ENCODE measurements around the gene GALNT2.

GALNT2 gene

DNA sequence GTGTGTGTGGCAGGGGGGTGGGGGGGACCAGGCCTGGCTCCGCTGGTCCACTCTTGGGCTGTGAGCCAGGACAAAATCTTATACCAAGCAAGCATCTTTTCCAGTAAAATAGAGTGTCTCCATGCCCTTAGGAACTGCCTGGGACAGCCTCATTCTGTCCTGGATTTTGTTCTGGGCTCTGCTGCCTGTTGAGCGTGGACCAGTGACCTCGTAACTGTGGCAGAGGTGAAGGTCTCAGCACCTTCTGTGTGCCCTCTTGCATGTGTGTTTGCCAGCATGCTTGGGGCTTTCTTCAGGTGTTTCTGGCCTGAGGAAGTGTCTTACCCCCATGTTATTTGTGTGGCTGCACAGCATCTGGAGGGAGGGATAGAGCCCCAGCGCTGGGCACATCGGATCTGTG lies 45.7 kb downstream of the GALNT2 start:
- no peak for DNase-seq (ENCODE audit: low read depth)

DNA sequence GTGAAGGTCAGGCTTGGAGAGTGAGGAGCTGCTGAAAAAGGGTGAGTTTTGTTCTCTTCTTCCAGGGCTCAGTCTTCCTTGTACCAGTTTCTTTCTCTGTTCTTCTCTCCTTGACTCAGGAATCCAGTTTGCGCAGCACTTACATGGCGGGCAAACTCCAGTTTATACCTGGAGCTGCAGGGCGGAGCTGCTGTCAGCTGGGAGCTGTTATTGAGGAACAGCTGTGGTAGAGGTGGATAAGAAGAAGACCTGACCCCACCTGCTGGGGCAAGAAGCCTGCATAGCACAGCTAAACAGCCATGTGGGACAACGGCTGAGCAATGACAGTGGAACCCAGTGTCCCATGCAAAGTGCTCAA lies 46.2 kb downstream of the GALNT2 start:
- DNase-seq (ENCODE audit: low read depth): no peak

DNA sequence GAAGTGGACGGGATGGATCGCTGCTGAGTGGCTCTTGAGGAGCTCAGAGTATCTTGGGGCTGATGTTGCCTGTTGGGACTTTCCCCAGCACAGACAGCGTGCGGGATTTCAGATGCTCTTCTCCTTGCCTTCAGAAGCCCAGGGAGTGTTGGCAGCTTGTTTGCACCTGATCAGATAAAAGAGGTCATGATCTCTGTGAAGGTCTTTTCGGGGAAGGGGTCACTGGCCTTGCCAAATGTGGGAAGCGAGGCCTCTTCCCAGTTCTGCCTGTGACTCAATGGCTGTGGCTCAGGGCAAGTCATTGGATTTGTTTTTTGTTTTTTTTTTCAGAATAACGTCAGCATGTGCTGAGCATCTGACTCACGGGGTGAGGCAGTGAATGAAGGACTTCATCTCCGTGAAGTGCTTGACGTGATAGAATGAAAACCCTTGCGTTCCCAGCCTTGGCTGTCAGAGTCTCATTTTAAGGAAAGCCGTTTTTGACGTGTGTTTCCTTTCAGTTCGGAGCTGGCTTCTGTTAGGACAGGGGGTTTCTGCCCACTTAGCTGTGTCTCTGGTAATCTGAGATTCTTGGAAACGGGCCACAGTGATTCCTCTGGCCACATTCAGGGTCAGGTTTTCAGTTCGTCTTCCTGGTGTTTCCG lies 46.7 kb downstream of the GALNT2 start:
- DNase-seq (ENCODE audit: low read depth): no peak

DNA sequence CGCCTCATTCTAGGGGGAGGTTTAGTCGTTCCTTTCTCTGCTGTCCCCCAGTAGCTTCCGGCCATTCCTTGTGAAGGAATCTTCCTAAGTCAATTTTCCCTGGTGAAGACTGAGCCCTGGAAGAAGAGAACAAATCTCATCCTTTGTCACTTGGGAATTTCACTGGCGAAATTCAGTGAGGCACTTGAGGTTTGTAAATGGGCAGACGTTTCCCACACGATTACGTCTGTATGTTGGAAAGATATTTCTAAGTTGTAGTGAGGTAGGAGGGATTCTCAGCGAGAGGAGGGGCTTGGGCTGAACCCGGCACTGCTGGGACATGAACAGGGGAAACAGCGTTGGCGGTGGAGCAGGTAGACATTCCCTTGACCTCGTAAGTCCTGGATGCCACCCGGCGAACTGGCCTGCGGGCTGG lies 47.2 kb downstream of the GALNT2 start:
- no peak for DNase-seq (ENCODE audit: low read depth)

DNA sequence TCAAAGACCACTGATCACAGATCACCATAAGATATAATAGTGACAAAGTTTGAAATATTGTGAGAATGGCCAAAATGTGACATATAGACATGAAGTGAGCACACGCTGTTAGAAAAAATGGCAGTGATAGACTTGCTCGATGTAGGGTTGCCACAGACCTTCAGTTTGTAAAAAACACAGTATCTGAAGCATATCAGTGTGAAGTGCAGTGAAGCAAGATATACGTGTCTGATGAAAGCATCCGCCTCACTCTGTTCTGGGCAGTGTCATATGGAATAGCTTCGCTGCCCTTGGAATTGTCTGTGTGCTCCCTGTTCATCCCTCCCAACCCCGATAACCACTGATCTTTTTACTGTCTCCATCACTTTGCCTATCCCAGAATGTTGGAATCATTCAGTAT lies 50.7 kb downstream of the GALNT2 start:
- no peak for DNase-seq (ENCODE audit: low read depth)

DNA sequence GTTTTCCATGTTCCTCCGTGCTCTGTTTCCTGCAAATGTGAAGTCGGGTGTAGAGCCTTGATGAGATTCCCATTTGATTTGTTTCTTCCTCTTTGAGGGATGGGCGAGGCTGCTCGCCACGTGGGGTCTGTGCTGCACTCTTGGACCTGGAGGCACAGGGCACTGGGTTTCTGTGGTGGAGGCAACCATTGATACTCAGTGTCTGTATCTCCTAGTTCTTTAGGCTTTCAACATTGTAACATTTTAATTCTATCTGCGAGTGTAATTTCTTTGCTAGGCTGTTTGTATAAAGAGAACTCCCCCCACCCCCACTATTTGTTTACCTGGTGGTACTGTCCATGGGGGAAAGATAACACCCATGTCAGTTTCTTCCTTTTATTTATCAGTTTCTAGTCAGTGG lies 52.3 kb downstream of the GALNT2 start:
- DNase-seq (ENCODE audit: low read depth): no peak

DNA sequence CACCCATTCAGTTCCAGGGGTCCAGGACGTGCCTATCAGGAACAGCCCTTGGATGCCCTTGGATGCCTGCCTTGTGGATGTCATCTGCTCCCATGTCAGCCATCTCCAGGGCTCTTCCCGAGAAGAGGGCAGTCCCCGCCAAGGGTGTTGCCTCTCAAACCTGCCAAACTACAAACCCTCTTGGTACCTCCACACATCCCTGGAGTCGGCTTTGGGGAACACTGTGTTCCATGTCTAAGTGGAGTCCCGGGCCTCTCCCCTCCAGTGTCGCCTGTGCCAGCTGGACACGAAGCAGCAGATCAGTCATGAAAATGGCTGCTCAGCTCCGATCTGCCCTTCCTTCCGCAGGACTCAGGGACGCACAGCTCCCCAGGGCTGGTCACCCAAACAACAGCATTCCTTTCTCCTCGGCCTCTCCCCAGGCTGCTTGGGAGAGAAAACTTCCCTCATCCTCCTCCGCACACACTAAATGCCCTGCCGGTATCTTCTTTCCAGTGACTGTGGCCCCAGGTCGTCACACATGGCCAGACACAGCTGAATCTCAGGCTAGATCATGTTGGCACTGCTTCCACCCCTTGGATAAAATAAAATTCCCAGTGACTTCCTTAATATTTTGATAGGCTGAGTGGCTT lies 53.4 kb downstream of the GALNT2 start:
- DNase-seq (ENCODE audit: low read depth): no peak

DNA sequence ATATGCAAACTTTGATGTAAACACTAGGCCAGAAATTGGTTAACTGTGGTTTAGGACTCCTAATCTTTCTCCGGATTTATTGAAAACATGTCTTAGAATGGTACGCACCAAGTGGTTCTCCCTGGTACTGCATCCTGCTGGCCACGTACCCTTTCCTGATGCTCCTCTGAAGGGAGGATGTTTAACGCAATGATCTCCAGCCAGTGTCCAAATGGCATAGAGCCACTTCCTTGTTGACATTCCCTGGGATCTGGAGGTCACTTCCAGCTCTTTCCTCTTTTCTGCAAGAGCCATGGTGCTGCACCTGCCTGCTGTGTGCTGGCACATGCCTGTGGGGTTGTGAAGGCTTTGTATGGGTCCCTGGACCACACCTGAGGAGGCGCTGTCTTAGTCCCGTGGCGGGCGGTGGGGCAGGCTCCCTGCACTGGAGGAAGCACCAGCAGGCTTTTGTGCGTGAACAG lies 53.9 kb downstream of the GALNT2 start:
- DNase-seq (ENCODE audit: low read depth): no peak

DNA sequence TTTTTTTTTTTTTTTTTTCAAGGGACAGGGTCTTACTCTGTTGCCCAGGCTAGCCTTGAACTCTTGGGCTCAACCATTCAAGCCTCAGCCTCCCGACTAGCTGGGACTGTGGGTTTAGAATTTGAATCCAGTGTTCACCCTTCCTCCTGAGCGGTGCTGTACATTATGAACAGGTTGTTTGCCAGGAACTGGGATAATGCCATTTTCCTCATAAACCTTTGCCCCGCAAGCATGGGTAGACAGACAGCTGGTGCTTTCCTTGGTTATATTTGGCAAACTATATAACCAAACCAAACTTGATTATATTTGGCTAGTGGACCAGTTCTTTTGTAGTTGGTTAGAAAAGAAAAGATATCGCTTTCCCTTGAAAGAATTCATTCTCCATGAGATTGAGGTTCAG lies 54.9 kb downstream of the GALNT2 start:
- DNase-seq (ENCODE audit: low read depth): no peak

DNA sequence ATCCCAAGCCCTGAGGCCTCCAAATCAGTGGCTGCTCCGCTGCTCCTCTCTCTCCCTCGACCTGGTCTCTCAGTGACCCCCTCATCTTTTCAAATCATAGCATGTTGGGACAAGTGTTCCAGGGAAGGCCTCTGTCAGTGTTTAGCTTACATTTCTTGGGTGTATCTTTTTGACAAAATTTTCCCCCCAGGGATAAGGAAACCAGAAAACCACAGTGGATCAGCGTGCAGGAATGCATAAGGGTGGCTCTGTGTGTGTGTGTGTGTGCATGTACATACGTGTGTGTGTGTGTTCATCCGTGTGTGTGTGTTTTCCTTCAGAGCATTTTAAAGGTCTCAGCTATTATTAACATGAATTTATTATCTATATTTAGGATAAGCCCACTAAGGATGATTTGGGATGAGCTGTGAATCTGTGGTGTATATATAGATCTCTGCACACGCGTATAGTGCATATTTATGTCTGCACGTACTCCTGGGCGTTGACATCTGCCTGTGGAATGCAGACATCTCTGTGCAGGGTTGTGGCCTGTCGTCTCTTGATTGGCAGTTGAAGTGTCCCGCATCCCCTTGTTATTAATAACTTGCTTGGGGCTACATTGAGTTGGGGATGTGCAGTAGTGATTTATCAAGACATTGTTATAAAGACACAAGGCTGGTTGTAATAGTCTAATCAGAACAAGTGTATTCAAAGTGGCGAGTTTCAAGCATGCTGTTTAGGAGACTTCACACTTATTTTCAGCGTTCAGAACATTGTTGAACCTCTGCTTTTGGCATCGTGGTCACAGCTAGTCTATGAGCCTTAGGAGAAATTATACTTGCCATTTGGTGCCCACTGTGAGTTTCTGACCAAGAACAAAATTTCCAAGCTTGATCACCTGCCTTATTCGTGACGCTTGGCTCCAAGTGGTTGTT lies 55.6 kb downstream of the GALNT2 start:
- DNase-seq (ENCODE audit: low read depth): no peak

DNA sequence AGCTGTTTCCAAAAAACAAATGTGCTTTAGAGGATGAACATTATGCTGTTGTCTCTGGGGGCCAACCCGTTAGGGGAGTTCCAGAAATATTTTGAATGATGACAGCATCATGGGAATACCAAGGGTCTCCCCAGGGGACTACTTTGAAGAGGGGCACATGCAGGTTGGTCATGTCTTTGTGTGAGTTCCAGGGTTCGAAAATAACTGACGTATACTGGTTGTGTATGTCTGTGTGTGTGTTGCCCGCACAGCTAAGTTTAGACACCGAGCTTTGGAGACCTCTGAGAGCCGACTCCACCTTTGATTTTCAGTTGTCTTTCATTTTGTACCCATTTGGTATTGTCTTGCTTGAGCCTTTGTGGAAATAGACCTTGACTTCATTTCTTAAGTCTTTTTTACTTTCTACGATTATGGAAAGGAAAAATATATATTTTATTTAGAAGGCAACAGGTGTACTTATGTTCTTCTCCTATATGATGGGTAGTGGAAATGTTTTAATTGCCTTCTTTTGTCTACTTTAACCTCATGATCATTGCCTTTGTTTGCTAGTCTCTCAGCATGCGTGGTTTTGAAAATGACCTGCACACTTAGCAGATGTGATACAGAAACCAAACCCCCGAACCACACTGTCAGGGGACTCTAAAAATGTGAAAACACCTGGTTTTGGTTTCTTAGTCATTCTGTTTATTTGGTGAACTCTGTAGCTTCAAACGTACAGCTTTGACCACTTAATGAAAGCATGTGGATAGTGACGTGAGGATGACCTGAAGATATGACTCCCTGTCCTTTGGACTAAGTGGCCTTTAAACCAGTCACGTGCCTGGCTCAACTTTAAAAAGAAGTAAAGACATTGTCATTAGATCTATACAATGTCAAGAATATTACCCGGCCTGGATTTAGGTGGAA lies 56.5 kb downstream of the GALNT2 start:
- no peak for DNase-seq (ENCODE audit: low read depth)

DNA sequence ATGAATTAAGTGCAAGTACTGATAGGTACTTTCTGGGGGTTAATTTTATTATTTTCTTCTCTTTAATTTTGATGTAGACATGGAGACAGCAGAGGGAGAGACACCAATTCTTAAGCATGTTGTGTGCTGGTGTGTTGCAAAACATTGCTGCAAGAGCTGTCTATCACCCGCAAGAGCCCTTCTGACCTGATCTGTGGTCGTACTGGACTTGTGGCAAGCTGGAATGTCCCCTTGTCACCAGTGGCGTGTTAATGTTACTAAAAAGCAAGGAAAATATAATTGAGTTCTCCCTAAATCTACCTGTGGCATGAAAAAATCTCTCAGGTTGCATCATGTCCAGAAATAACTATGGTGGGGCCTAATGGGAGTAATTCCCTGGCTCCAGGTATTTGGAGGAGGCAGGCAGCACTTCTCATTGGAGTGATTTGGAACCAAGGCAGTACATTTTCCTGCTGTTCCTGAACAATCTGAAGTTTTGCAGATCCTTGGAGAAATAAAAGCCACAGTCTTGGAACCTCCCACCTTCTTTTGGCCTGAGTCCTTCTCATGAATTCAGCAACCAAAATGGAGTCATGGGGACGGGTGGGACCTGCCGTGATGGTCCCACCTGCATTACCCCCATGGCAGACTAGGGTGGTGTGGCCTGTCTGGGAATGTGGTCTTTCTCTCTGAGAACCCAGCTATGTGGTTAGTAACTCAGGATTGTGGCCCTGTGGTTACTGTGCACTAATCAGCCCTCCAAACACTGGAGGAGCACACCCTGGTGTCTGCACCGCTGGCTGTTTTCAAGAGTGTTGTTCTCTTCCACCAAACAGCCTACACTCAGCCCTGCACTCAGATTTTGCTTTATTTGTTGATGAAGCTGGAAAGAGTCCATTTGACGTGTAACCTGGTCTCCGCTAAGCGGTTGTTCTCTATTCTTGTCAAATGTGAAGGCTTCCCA lies 57.4 kb downstream of the GALNT2 start:
- DNase-seq (ENCODE audit: low read depth): no peak

DNA sequence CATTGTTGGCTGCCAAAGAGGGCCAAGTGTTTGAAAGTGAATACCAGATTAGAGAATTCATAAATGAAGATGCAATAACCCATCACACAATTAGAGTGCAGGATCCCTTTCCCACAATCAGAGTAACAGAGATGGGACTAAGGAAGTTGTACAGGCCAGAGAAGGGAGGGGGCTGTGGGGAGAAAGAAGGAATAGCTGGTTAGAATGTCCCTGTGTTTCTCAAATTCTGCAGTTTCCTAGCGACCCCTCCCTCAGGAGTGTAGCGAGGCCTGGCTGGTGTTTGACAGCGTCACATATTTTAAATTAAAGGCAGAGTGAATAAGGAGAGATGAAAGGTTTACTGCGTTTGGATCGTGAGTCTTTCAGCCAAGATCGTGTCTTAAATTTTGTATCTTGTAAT lies 58.1 kb downstream of the GALNT2 start:
- no peak for DNase-seq (ENCODE audit: low read depth)

DNA sequence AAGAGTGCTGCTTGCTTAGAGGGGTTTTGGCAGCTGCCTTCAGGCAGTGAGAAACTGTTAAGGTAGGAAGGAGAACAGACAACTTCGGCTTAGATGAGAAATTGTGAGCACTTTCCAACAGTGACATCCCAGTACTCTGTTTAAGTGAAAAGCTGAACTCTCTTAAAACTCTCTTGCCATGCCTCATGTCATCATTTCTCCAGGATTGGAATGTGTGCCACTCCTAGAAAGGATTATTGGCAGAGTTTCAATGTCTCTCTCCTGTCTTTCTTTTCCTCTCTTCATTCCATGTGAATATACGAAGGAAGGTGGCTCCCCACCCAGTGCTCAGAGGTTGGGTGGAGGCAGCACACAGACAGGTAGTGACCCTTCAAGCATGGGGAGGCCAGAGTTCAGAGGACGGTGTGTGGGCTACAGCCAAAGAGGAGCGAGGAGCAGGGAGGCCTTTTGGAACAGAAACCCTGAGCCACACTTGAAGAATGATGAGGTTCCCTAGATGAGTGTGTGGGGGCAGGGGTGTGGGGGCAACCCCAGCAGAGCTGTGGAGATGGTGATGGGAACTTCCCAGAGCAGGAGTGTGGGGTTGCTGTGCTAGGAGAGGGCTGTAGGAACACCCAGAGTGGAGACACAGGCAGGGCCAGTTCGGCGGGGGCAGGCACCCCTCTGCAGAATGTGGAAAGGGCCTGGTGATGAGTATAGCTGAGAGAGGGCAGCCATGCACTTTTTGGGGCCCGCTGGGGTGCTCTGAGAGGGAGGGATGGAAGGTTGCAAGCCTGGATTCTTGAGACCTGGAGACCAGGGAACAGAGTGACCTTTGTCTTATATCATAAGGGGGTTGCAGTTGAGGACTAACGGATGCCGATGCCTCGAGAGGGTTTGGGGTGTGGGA lies 58.8 kb downstream of the GALNT2 start:
- no peak for DNase-seq (ENCODE audit: low read depth)

DNA sequence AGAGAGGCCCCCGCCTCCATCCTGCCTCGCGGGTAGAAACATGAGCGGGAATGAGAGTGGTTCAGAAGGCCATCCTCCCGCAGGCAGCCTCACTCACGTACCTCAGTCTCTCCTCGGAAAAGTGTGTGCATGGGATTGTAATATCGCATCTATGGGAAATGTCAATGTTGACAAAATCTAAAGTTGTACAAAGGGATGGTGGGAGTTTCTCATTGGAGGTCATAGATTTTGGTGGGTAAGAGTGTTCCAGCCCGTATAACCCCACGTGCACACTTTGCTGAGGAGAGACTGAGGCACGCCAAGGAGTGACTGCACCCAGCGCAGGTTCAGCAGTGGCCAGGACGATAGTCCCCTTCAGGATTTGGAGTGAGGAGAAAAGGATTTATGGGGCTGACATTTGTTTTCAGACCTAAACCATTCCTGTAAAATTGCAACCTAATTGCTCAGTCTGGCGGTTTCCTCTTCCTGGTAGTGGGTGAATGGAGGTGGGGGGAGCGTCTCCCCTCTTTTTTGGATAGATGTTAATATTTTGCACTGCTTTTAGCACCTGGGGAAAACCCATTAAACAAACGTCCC lies 59.6 kb downstream of the GALNT2 start:
- no peak for DNase-seq (ENCODE audit: low read depth)

DNA sequence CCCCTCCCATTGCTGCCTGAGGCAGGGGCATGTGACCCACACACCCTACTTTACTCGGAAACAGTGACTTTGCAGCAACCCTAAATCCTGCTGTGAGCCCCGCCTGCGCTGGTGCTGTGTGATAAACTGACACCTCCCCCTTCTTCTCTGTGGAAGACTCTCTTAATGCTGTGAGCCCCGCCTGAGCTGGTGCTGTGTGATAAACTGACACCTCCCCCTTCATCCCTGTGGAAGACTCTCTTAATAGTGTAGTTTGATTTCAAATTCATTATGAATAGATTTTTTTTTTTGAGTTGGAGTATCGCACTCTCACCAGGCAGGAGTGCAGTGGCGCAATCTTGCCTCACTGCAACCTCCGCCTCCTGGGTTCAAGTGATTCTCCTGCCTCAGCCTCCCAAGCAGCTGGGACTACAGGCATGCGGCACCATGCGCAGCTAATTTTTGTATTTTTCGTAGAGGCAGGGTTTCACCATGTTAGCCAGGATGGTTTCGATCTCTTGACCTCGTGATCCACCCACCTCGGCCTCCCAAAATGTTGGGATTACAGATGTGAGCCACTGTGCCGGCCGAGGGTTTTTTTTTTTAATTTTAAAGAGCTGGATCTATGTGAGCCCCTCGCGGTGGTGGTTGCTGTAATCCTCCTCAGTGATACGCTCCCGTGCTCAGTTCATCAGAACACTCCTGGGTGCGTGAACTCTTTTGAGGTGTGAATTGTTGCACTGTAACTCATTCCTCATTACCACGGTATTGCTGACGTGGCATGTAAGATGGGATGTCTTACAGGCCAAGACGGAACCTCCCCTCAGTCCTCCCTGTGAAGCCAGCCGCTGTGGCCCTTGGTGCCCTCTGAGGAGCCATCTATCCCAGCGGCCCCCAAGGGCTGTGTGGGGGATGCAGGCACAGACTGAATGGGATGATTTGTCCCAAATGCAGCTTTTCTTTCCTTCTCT lies 60.3 kb downstream of the GALNT2 start:
- no peak for DNase-seq (ENCODE audit: low read depth)

DNA sequence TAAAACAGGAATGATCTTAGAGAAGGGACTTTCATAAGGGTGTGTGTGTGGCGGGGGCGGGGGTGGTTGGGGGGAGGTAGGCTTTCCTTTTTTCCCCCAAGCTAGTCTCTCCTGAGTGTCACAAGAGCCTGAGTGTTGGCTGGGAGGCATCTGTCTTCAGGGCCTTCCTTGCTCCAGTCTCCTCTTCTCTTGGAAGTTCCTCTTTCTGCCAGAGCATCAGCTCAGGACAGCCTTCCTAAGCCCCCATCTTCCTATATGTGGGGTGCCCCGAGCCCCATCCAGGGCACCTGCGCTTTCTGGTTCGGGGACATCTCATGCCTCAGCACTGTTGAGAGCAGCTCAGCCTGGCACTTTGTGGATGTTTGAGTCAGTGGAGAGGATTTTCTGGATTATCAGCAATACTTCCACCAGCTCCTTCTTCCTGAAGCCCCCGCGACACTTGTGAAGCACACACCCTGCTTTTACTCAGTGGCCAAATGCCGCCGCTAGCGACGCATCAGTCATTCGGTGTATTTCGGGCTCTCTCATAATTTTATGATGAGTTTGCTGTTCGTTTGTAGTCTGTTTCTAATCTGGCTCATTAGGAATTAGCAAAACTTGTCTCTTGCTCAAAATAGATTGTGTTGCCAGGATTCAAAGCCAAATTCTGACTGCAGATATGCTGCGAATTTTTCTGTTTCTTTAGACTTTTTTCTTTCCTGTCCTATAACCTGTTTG lies 61.7 kb downstream of the GALNT2 start:
- no peak for DNase-seq (ENCODE audit: low read depth)

DNA sequence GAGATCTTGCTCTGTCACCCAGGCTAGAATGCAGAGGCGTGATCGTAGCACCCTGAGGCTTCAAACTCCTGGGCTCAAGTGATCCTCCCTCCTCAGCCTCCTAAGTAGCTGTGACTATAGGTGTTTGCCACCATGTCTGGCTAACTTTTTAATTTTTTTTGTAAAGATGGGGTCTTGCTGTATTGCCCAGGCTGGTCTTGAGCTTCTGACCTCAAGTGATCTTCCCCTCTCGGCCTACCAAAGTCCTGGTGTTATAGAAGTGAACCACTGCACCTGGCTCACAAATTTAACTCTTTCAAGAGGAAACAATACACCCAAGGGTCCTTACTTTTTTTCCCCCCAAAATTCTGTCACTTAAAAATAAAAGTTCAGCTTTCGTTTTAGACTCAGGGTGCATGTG lies 62.3 kb downstream of the GALNT2 start:
- DNase-seq (ENCODE audit: low read depth): no peak

Measured in activated T-helper 9 cell treated with anti-CD3 and anti-CD28 coated beads, Interleukin-2, amount 50 U/mL, for 16 hours (primary cell).